CD4-positive, alpha-beta T cell treated with Interleukin-4 for 1 hour (primary cell): Measurements from ENCODE around the gene EPYC.
"Not testable (repeated sequence)": the region's sequence is repeated elsewhere in the genome, so short reads cannot be mapped to it uniquely, and the experiment has no call there.

Experiments used
- DNase-seq, 2 donors: peaks; one replicate each; pipeline ENCODE4 v3.0.0-alpha.2; 2020 to 2022

EPYC gene

GRCh38 chr12:90990611-90991010 lies 14.2 kb downstream of the EPYC start:
- DNase-seq = no peak

- no peak for DNase-seq
Observed at GRCh38 chr12:90989686-90990111, 15.1 kb downstream of the EPYC start.

DNA sequence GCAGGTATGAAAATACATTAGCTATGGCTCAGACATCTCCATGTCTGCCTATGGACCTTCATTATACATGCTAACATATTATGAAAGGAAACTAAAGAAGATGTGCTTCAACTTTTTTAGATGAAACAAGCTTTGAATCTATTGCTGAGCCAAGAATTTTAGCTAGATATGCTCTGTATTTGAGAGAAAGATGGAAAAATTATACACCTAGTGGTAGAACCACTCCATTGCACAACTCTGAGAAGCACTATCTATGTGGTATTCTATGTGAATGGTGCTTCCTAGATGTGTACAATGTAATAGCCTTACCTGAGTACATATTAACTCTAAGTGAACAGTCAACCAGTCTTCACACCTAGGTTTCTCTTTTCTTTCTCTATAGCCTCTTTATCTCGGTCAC lies 17.3 kb downstream of the EPYC start:
- DNase-seq = no peak

DNA sequence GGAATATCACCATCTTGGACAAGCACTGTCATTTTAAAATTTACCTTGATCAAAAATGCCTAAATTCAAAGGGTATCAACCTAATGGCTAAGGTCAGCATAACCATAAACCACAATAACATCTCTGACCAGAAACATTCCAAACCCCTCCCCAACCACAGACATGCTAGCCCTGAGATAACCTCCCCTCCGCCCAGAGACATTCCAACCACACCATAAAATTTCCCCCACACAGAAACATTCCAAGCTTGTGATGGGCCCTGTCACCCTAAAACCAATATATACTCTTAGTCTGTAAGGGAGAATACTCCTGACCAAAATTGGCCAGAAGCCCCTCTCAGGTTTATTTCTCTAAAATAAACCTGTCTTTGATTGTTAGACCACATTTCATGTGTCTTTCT lies 17.7 kb downstream of the EPYC start:
- no peak for DNase-seq

GRCh38 chr12:90985331-90985730 lies 19.4 kb downstream of the EPYC start:
- DNase-seq = not testable (repeated sequence)

DNA sequence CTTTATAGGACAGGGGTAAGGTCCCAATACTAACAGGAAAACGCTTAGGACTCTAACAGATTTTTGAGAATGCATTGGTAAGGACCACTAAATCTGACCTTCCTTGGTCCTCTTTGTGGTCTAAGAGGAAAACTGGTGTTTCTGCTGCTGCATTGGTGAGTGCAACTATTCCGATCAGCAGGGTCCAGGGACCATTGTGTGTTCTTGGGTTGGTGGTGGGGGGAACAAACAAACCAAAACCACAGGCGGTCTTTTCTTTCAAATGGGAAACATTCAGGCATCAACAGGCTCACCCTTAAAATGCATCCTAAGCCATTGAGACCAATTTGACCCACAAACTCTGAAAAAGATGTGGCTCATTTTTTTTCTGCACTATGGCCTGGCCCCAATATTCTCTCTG lies 20.7 kb downstream of the EPYC start:
- DNase-seq = no peak

GRCh38 chr12:90982170-90982569 lies 22.6 kb downstream of the EPYC start:
- no peak for DNase-seq

DNA sequence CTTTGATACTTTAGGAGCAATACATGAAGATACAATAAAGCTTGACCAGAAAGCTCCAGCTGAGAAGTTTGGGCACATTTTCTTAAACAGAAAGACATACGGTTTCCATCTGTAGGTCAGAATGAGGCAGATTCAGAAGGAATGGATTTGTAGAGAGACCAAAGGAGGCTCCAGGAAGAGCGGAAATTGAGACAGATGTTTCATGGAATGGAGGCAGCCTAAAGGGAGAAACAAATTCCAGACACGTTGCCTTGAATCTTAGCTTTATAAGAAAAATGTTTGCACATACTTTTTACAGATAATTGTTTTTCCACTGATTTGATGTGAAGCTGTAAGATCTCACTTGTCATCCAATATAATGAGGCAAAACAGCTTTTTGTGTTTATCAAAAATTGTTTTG lies 24.8 kb downstream of the EPYC start:
- DNase-seq = no peak

GRCh38 chr12:90979019-90979418 lies 25.8 kb downstream of the EPYC start:
- DNase-seq = no peak

- DNase-seq = no peak
Observed at GRCh38 chr12:90978117-90978770, 26.5 kb downstream of the EPYC start.

DNA sequence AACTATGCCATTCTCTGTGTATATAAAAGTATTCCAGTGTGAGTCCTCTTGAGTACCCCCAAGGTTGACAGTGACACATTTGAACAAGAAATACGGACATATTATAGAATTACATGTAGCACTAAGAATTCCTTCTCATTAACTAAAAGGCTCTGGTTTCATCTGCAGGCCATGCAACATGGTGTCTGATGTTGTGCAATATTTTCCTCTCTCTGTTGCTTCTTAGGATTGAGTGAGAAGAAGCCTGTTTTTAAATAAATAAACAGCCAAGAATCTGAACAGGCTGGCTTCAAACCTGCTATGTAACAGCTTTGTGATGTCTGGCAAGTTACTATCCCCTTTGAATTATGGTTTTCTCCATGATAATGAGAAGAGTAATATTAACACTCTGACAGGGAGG lies 27.5 kb downstream of the EPYC start:
- DNase-seq = no peak

DNA sequence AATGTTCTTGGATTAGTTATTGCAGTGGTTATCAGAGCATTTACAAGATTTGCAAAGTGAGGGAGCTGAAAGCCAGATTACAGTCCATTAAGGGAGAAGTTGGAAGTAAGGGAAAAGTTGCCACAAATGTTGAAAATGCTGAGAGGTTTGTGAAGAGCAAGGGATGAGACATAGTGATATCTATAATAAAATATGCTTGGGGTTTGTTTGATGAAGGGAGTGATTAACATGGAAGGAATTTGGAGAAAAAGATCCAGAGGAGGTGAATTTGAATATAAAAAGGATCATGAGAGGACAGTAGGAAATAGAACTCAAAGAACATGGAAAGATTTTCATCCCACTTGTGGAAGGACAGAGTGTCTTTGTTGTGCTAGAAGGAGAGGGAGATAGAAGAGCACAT lies 30.5 kb downstream of the EPYC start:
- DNase-seq = no peak

GRCh38 chr12:90972226-90972625 lies 32.5 kb downstream of the EPYC start:
- DNase-seq = no peak

- DNase-seq = no peak
Observed at GRCh38 chr12:90970911-90971310, 33.9 kb downstream of the EPYC start.

GRCh38 chr12:90970471-90970870 lies 34.3 kb downstream of the EPYC start:
- no peak for DNase-seq

GRCh38 chr12:90969851-90970250 lies 34.9 kb downstream of the EPYC start:
- no peak for DNase-seq

DNA sequence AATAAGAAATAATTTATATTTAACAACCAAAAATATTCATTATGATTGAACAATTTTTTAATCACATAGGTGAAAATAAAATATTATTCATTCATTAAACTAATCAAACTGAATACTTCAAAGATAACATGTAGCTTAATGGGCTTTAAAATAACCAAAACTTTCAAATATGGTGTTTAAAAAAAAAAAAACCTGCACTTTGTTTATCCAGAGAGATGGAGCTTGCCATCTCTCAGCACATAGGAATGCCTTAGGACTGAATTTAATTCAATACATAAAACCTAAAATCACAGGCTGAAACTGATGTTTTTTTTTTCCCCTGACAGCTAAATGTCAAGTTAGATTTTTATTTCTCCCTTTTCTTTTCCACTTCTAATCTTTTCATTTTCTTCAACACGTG lies 35.4 kb downstream of the EPYC start:
- DNase-seq = no peak

DNA sequence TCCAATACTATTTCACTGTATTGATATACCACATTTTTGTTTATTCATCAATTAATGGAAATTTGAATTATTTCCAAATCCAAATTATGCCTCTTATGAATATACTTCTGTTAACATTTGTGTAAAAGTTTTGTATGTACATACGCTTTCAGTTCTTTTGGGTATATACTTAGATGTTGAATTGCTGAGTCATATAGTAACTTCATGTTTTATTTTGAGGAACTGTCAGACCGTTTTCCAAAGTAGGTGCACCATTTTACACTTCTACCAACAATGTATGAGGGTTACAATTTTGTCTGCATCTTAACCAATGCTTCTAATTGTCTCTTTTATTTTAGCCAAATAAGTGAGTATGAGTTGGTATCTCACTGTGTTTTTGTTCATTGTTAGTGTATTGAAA lies 39.6 kb downstream of the EPYC start:
- DNase-seq = no peak

DNA sequence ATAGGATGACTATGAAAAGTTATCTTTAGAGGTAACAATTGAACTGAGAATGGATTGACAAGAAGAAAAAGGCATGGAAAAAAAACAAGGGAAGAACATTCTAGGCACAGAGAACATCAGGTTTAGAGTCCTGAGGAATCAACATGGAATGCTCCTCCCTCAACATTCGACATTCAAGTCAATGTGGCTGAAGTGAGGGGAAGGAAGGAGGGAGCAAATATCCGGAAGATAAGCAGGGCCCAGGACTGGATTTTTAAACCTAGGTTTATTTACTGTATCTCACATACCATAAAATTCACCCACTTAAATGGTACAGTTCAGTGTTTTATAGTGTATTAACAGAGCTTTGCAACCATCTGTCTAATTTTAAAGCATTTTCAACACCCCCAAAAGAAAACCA lies 40.2 kb downstream of the EPYC start:
- no peak for DNase-seq

- no peak for DNase-seq
Observed at GRCh38 chr12:90963946-90964345, 40.8 kb downstream of the EPYC start.

- DNase-seq = no peak
Observed at GRCh38 chr12:90961154-90961553, 43.6 kb downstream of the EPYC start.

DNA sequence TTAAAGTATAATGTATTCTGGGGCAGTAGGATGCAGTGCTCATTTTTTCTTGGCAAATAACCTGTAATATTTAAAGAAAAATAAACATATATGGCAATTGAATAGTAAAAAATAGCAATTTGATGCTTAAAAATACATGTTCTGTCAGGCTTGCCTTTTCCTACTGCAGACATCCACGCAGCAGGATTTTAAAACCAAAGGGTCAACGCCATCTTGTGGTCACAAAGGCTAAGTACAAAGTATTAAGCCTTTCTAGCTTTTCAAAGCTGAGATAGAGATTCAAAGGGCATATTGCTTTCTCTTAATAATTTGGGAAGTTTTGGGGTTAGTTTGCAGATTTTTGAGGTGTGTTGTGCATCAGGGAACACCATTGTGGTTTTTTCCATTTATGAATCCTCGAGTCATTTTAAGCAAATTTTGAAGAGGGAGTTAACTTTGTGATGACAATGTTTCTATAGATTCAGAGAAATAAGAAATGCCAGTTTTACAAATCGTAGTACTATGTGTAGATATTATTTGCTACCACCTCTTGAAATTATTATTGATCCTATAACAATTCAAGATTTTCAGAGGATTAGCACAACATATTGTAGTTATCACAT lies 45.1 kb downstream of the EPYC start:
- peak in 1 of 2 donors; percentile 35 for DNase-seq

DNA sequence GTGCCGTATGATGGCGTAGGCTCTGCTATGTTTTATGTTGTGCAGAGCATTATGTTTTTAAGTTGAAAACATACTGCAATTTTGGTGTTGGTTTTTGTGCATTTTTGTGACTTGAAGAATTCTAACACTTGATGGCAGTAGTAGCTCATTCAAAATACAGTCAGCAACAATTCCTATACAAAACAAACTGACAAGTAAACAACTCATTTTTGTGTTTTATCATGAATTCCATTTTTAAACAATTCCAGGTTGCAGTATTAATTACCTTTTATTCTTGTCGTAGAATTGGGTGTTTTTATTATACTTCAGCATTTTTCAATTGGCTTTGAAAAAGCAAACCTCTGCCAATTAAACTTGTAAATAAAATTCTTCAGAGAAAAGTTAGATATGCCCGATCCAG lies 45.7 kb downstream of the EPYC start:
- DNase-seq = no peak

GRCh38 chr12:90958347-90958746 lies 46.4 kb downstream of the EPYC start:
- no peak for DNase-seq

DNA sequence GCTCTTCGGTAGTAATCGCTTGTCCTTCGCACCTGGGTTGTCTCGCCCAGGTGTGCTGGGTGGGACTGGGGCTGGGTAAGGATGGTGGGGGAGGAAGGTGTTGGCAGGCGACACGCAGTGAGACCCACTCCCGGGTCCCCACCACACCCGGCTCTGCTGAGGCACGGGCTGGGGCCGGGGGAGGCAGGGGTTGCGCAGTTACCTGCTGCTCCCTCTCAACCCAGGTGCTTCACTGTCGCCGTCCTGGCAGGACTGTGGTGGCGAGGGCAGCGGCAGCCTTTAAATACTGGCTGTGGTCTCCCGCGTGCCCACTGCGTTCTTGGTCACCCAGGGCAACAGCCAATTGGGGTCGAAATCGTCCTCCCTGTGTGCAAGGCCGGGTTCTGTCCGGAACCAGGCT lies 49.9 kb downstream of the EPYC start, which contains the start of gene CCER1:
CCER1 (minus strand) TSS at position 256 of the 400 bp plus-strand sequence. CDS start 434 bp downstream, outside the sequence.
- no peak for DNase-seq
